ENCODE results near the gene ITGA4.

Gene ITGA4

DNA sequence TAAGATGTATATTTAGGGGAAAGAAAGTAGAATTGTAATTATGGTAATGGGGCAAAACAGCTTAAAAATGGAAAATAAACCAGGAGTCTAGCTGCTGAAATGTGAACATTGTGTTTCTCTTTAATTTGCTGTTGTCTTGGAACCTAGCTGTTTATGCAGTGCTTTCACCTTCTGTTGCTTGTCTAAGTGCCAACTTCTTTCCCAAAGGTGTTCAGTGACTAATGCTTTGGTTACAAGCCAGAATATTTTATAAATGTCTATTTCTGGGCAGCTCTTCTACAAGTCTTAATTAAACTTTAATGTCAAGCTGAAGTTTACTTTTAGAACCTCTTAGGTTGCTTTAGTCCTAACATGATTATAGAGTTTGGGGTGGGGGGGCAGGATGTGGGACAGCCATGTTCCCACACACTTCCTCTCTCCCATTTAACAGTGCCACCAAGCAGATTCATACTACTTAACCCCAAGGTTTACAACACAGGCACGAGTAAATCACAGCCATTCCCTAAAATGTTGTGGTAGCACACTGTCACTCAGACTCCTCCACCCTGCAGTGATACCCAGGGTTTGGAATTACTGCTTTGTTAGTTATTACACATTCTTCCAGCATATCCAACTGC lies 60.6 kb downstream of the ITGA4 start:
- DNase-seq: no peak

DNA sequence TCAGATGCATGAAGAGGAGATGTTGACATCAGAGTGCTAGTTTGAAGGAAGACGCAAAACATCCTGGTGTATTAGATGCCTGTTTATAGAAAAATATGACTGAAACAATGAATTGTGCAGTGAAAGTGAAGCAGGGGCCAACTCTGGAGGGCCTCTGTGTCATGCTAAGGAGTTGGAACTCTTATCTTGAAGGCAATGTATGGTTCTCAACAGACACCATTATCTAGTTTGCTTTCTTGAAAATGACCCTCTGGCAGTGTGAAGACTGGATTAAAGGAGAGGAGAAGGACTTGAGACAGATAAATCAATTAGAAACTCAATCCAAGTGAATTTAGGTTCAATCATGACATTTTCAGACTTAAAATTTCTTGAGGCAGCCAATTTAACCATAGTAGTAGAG lies 63.1 kb downstream of the ITGA4 start:
- no peak for DNase-seq

DNA sequence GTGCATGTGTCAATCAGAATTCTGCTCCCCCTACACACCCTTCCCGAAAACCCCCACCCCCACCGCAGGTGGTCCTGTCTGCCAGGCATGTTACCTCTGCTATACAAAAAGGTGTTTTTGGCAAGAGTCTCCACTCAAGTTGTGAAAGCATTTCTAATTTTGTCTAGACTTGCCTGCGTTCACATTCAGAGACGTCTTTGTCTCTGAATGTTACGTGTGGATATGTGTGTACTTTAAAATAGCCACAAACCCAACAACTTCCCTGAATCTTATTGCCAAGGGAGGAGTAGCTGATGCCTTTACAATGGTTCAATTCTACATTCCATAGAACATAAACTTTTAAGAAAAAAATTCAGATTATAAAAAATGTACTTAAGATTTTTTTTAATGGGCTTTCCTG lies 66.6 kb downstream of the ITGA4 start:
- DNase-seq: no peak

DNA sequence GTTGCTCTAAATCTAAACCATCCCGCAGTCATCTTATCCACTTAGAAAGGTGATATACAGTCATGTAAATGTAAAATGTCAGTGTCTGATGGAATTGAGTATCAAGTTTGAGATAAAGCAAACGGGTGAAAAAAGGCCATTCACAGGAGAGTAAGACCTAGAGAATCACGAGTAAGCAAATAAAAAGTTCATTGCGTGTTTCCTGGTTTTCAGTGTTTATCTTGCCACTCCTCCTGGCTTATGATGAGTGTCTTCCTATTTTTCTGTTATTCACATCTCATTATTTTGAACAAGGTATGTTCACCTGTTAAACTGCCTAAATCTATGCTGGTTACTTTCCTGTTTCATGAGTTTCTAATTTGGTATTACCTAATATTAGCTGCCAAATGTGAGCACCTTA lies 68.8 kb downstream of the ITGA4 start:
- DNase-seq: no peak

DNA sequence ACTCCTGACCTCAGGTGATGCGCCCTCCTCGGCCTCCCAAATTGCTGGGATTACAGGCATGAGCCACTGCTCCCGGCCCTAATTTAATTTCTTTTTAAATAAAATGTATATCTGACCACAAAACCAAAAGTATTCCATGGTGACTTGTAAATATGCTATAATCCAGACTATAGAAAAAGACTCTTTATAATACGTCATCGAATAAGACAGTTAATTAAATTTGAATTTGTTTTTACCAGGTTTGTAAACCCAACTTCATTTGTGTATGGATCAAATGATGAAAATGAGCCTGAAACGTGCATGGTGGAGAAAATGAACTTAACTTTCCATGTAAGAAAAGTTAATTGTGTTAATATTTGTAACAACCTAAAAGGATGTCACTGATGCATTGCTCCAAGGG lies 69.9 kb downstream of the ITGA4 start:
- DNase-seq: no peak

DNA sequence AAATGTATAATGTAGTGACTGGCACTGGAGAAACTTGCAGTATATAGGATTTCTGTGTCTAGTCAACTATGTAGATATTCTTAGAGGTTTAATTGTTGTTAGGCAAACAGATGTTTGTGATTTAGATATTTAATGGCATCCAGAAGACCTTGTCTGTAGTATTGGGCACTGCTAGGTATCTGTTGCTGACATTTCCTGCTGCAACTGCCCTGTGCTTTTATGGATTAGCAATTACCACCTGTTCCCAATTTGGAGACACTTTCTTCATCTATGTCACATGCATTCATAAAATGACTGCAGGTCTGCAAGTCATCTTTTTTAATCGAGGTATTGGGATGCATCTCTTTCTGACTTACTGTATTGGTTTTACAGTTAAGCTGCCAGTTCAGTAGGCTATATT lies 71.3 kb downstream of the ITGA4 start:
- DNase-seq: no peak

DNA sequence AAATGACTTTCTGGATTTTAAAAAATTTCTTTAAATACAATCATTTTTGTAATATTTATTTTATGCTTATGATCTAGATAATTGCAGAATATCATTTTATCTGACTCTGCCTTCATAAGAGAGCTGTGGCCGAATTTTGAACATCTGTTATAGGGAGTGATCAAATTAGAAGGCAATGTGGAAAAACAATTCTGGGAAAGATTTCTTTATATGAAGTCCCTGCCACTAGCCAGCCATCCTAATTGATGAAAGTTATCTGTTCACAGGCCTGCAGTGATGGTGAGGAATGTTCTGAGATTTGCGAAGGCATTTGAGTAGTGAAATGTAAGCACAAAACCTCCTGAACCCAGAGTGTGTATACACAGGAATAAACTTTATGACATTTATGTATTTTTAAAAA lies 79.5 kb downstream of the ITGA4 start:
- no peak for DNase-seq

DNA sequence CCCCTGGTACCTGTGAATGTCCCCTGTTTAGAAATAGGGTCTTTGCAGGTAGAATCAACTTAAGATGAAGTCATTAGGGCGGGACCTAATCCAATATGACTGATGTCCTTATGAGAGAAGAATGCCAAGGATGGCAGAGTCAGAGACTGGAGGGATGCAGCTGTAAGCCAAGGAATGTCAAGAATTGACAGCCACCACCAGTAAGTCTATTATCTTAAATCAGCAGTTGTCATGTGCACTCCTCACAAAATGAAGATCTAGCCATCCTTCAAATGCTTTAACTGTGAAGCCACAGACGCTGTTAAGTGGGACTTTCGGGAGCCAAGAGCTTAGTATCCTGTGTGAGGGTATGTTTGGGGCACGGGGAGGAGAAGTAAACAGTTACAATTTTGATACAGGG lies 83.2 kb downstream of the ITGA4 start:
- DNase-seq: no peak

DNA sequence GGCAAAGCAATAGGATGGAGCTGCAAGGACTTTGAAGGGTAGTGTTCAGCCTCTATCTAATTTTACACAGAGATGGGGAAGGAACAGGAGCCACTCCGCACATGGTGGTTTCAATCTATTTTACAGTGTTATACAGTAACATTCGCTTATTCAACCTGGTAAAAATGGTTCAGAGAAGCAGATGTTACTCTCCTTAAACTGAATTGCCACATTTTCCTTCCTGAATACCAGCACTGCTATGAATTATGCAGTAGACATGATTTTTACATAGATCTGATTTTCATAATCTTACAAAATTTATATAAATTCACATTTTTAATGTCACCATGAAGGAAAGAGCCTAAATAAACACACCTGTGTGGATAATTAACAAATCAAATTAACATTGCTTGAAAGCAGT lies 85.0 kb downstream of the ITGA4 start:
- no peak for DNase-seq

DNA sequence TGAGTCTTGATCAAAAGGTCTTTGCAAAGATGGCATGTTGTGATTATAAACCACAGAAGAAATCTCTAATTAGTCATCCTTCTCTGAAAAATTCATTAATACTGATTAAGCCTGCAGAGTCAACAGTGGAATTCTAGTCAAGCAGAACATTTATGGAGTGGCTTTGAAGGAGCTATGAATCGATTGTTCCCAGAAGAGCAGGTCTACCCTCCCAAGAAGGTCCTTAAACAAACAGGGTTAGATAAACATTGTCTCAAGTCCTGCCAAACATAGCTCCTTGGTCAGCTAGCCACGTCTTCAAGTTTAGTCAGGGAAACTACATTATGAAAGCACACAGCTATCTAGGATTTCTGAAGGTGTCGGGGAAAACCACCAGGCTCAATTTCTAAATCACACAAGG lies 88.9 kb downstream of the ITGA4 start:
- no peak for DNase-seq

DNA sequence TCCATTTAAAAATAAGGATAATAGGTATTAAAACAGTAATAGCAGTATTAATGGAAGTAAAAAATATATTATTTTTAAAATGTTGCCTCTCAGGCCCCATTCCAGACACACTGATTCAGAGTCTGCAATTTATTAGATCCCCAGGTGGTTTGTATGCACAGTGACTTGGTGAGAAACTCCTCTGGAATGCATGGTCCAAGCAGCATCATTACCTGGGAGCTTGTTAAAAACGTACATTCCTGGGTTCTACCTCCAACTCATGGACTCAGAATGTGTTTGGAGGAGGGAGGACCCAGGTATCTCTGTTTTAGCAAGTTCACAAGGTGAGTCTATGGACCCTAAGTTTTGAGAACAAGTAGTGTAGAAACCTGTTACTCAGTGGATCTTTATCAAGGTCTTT lies 95.6 kb downstream of the ITGA4 start:
- no peak for DNase-seq

DNA sequence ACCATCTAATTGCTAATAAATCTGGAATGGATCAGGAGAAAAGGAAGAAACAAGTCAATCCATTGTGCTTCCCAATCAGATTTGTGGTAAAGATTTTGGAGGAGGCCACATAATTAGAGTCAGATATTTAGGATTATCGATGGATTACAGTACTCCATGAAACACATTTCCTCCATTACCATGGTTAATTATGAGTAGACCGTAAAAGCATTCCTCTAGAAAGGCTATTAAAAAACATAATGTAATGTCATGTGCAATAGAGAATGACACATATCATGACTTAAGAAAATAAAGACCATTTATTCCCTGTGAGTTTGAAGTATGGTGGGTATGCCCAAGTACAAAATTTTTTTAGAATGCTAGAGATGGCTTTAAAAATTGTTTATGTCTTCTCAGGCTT lies 96.1 kb downstream of the ITGA4 start:
- no peak for DNase-seq

DNA sequence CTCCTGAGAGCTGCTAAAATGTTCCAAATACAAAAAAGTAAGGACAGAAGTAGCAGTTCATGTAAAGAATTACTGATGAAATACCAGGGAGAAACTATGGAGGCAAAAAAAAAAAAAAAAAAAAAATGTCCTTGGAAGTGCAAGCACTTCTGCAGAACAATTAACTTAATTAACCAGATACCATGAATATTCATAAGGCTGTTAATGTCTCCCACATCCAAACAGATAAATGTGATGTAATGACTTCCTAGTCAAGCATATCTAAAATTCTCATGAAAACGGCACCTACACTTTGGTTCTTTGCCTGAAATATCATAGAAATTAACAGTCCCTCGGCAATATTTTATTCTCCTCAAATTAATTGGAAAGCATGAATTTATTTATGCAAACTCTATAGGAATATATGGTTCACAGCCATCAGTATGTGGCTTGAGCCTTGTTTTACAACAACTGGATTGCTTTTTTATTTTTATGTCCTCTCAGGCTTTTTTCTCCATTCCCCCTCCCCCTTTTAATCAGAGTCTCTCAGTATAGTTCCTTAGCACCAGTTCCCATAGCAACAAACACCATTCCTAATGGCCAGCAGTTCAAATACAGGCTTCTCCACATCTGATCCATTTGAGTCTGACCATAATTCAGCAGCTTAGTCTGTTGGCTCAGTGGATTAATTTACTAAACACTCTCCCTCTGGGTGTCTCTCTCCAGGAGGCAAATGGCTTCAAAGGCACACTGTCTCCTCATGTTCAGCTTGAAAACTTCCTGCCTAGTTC lies 97.1 kb downstream of the ITGA4 start:
- DNase-seq: no peak

DNA sequence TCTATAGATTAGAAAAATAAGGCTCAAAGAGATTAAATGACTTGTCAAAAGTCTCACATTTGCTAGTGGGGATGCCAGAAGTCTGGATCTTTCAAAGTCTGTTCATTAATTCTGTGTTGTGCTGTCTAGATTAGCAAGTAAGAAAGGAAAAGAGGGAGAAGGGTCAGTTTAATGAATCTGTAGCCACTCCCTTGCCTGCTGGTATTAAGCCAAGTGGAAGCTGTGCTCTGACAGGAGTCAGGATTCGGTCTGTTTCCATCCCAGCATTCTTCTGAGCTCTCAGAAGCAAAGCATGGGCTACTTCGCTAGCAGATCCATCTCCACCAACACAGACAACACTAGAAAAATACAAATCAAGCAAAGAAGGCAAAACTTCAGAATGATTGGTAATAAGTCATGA lies 101.2 kb downstream of the ITGA4 start:
- DNase-seq: no peak

DNA sequence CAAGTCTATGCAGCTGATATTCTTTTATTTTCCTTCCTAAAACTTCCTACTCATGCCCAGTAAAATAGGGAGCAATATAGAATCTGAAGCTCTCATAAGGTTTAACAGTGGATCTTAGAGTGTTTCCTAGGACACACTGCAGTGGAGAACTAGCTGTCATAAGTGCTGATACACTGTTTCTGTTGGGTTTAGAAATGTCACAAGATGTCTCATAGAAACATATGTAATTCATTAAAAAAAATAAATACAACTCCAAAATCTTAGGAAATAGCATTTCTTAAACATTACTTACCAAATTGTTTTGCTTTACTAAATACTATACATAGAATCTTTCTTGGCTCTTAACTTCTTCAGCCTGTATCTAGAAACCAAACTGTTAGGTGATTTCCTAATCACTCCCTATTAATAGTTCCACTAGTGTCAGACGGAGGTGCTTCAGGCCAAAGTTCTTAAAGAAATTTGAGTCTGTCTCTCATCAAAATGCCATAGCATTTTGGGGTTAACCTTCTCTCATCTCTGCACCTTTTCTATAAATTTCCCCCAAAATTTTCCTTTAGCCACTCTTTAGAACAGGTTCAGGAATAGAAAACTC lies 106.0 kb downstream of the ITGA4 start:
- no peak for DNase-seq

DNA sequence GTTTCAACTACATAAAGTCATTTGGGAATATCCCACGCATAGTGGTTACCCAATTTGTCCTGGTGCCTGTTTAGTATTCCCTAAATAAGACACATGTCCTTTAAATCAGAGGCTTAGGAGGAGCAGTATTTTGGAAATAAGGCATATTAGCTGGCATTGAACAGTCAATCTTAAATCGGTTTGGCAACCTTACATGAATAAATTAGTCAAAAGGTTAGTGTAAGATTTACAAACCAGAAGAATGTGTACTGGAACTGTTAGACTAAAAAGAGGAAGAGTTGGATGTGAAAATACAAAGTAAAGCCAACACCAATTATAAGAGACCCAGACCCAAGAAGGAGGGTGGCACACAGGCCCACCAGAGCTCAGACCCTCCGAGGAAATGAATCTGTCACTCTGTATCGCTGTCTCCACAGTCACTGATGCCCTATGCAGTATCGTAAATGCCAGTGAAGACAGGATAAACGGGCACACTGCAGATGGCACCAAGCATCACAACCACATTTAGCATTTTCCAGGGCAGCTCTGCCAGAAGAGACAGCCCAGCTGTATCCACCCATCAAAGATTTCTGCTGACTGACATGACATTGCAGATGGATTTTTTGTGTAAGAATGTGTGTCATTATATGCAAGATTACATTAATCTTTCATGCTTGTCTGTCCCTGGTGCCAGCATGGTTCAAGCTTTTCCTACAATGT lies 109.3 kb downstream of the ITGA4 start:
- no peak for DNase-seq

DNA sequence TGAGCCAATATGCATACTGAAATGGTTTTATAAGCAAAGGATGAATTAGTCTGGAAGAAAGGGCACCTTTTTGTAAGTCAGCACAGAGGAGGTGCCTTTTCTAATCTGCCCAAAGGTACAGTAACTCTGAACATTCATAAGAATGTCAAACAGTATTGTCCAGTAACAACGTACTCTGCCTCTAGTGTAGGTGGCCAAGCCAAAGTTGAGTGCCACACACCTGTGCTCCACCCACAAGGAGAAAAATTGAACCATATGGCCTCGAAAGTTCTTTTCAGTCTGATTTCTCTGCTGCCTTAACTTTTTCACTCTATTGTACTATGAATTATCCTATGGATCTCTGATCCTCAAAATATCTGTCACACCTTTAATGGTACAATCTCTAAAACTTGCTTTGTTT lies 112.9 kb downstream of the ITGA4 start:
- DNase-seq: no peak

DNA sequence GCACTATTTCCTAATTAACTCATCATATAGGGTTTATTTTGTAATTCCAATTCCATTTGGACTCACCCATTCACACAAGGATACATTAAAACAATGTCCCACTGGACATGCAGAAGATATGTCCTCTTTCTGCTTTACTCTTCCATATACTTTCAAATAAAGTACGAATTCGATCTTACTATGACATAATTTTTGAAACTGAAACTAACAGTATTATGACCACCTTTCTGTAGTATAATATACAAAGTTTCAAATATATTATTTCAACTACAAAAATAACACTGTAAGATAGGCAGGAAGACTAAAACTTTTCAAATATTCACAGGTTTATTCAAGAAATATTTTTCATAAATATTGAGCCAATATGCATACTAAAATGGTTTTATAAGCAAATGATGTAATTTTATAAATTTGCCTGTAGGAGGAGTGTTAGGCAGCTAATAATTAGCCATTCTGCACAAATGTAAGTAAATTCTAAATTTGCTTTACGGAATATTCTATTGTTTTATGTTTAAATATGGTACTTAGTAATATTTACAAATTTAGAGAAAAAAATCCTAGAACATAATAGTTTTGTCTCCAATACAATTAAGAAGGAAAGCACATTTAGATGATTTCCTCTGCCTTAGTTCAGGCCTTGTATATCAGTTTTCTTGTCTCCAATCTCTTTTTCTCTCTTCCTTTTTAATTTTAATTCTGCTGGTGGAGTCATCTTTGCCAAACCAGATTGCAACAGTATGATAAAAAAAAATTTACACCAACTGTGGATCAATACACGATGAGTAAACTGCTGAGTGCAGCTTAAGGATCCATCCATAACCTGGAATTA lies 113.9 kb downstream of the ITGA4 start:
- no peak for DNase-seq

DNA sequence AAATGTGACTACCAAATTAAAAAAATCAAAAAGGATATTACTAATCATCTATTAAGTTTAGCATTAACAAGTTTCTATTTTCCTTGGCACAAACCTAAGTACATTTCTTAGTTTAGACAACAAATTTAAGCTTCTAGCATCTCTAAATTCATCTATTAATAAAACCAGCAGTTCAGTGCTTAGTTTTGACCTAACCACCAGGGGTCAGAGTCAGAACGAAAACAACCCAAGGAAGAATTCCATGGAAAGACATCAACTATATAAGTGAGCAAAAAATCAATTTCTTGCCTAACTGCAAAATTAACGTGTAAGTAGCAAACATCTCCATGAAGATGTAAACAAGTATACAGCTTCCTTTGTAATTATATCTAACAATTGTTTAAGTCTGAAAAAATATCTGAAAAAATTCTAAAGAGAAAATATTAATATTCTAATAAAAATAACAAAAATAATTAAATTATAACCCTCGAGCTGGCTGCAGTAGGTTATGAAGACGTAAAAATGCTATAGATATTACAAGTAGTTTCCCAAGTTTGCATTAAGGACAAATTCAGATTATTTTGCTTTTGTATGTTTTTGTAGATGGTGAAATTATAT lies 116.1 kb downstream of the ITGA4 start:
- peak; percentile 27 for DNase-seq

DNA sequence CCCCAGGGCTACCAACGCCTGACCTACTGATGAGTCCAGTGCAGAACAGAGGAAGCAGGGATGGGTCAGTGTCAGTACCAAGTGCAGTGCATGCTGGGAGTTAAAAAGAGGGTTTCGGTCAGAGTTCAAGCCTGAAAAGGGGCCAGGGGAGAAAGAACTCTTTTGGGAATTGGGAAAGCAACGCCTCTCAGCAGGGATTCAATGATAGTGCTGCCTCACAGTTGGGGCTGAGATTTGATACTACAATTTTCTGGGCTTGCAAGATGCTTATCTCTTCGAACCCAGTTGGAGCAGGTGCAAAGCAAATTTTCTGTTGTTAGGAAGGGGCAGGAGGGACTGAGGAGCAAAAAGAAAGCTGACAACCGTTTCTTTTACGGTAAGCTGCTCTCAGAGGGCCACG lies 117.1 kb downstream of the ITGA4 start:
- peak; percentile 52 for DNase-seq

DNA sequence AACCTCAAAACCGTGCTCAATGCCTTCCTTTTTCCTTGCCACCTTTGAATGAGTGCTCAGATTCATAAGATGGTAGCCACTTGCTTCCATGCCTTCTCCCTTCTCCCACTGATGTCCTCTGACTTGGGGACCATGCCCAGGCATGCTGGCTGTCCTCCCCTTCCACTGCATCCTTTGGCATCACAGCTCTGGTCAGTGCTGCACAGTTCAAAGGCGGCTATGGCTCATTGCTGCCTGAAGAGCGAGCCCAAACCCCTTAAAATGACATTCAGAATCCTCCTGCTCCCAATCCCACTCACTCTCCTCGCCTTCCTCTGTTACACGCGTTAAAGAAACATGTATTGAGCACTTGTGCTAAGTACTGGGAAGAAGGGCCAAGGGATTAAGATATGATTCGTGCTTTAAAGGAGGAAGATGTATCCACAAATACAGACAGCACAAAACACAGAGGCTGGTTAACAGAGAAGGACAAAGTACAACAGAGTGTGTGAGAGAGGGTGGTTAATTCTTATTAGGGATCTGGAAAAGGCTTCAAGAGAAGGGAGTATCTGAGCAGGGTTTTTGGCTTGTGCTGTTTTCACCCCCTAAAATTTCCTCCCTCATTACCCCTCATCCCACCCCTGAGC lies 118.0 kb downstream of the ITGA4 start:
- no peak for DNase-seq

DNA sequence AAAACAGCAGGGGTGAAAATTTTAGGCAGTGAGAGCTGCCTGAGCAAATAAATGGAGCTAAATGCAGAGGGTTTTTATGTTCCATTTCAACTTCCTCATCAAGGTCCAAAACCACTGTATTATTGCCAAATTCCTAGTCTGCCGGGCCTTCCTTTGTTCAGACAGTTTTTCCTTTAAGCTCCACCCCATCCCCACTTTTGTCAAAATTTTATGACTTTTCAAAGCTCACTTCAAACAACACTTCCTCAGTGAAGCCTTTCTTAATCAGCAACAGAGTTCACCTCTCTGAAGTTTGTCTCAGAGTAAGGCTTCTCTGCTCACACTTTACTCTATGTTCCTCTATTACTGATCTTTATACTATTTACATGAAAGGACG lies 118.5 kb downstream of the ITGA4 start:
- no peak for DNase-seq
